SU-DHL-6 (cell line): Measurements from ENCODE around the gene ISLR2.

Experiments
- H2AFZ ChIP-seq: fragments of 200-600 bp; sonication (generic); 2 replicates; pipeline ENCODE4 v1.6.1; 2014; ENCODE audit warnings: low read depth, mild to moderate bottlenecking, moderate library complexity, mixed read lengths, antibody characterized with exemption, low read length; ENCODE audit not compliant: severe bottlenecking
- H3F3A ChIP-seq: fragments of 200-600 bp; shearing (Covaris generic); 2 replicates; pipeline ENCODE4 v1.6.0; 2016; ENCODE audit warnings: antibody characterized with exemption, mild to moderate bottlenecking; ENCODE audit not compliant: insufficient read depth
- H3K27ac ChIP-seq: fragments of 200-600 bp; sonication (generic); 2 replicates; pipeline ENCODE4 v1.5.1; 2016; ENCODE audit warnings: low read depth, mild to moderate bottlenecking, low read length, moderate library complexity, mixed read lengths
- H3K27me3 ChIP-seq: fragments of 200-600 bp; sonication (generic), shearing (Covaris generic); 2 replicates; pipeline ENCODE4 v1.6.0; 2014; ENCODE audit warnings: mild to moderate bottlenecking, low read length
- H3K36me3 ChIP-seq: fragments of 200-600 bp; sonication (generic); 2 replicates; pipeline ENCODE4 v1.6.1; 2014; ENCODE audit warnings: mild to moderate bottlenecking, low read length, mixed read lengths
- H3K4me2 ChIP-seq: fragments of 300-600, 200-600 bp; shearing (Covaris generic), sonication (generic); 2 replicates; pipeline ENCODE4 v1.6.0; 2014; ENCODE audit warnings: low read length, low read depth, mild to moderate bottlenecking; ENCODE audit not compliant: poor library complexity, severe bottlenecking
- H3K4me3 ChIP-seq: fragments of 200-600 bp; sonication (generic); 2 replicates; pipeline ENCODE4 v1.5.1; 2014; ENCODE audit warnings: antibody characterized with exemption, low read length, mild to moderate bottlenecking, mixed read lengths; ENCODE audit not compliant: insufficient read depth, poor library complexity, severe bottlenecking
- H3K79me2 ChIP-seq: fragments of 200-600 bp; sonication (generic); 2 replicates; pipeline ENCODE4 v1.6.1; 2014; ENCODE audit warnings: mild to moderate bottlenecking, low read length, moderate library complexity; ENCODE audit not compliant: insufficient read depth
- H3K9ac ChIP-seq: fragments of 200-600 bp; sonication (generic); 2 replicates; pipeline ENCODE4 v1.7.0; 2014; ENCODE audit warnings: mild to moderate bottlenecking, low read length
- H3K9me2 ChIP-seq: fragments of 200-600 bp; sonication (generic); replicated peaks from 2 replicates; pipeline ENCODE4 v1.6.1; 2014; ENCODE audit warnings: low read length; ENCODE audit not compliant: insufficient read depth
- H3K9me3 ChIP-seq: fragments of 200-600 bp; sonication (generic); 2 replicates; pipeline ENCODE4 v1.6.1; 2014; ENCODE audit warnings: low read length, mixed read lengths; ENCODE audit not compliant: insufficient read depth
- H4K20me1 ChIP-seq: fragments of 200-600 bp; sonication (generic); 2 replicates; pipeline ENCODE4 v1.6.1; 2014; ENCODE audit warnings: low read depth, mild to moderate bottlenecking, antibody characterized with exemption, low read length, moderate library complexity, mixed read lengths
- EZH2phosphoT487 ChIP-seq: fragments of 200-600 bp; sonication (generic), shearing (Covaris generic); conservative IDR thresholded peaks from 2 replicates; pipeline ENCODE4 v1.6.1; 2018; ENCODE audit warnings: mild to moderate bottlenecking, antibody characterized with exemption, low read length, moderate library complexity, mixed read lengths
- TF ChIP-seq, protein P1 (sequence below): fragments of 200-600 bp; sonication (generic); IDR thresholded peaks from one replicate; pipeline ENCODE4 v1.5.1; 2017; ENCODE audit warnings: antibody characterized with exemption, mild to moderate bottlenecking, low read length, moderate library complexity; ENCODE audit not compliant: insufficient read depth, poor library complexity, severe bottlenecking

ISLR2 gene

DNA sequence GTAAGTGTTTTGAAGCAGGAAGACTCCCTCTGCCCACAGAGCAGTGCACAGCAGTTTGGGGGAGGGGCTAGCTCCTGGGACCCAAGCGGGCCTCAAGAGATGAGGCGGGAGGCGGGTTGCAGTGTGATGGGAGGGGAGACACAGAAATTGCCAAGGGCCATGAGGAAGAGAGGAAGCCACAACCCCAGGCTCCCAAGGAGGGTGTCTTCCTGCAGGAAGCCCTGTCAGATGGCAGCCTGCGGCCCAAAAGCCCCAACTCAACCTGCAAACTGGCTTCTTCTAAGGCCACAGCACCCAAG is 7.3 kb upstream of the ISLR2 start:
- Histone ChIP-seq H3K9me3 (no peaks in the 10 kb centered on the region), H3K79me2 (no peaks in the 10 kb centered on the region), H3K9ac (no peak overlapping the region), H3K27ac (no peak overlapping the region), H3K4me3 (no peak overlapping the region), H3F3A (no peaks in the 10 kb centered on the region), H3K27me3 (no peaks in the 10 kb centered on the region), H3K36me3 (no peaks in the 10 kb centered on the region), H3K9me2 (no peaks in the 10 kb centered on the region), H4K20me1 (no peaks in the 10 kb centered on the region), H2AFZ (no peak overlapping the region), H3K4me2 (no peak overlapping the region)
- TF ChIP-seq, protein P1, sequence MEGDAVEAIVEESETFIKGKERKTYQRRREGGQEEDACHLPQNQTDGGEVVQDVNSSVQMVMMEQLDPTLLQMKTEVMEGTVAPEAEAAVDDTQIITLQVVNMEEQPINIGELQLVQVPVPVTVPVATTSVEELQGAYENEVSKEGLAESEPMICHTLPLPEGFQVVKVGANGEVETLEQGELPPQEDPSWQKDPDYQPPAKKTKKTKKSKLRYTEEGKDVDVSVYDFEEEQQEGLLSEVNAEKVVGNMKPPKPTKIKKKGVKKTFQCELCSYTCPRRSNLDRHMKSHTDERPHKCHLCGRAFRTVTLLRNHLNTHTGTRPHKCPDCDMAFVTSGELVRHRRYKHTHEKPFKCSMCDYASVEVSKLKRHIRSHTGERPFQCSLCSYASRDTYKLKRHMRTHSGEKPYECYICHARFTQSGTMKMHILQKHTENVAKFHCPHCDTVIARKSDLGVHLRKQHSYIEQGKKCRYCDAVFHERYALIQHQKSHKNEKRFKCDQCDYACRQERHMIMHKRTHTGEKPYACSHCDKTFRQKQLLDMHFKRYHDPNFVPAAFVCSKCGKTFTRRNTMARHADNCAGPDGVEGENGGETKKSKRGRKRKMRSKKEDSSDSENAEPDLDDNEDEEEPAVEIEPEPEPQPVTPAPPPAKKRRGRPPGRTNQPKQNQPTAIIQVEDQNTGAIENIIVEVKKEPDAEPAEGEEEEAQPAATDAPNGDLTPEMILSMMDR: no peak
- TF ChIP-seq EZH2phosphoT487: no peak

DNA sequence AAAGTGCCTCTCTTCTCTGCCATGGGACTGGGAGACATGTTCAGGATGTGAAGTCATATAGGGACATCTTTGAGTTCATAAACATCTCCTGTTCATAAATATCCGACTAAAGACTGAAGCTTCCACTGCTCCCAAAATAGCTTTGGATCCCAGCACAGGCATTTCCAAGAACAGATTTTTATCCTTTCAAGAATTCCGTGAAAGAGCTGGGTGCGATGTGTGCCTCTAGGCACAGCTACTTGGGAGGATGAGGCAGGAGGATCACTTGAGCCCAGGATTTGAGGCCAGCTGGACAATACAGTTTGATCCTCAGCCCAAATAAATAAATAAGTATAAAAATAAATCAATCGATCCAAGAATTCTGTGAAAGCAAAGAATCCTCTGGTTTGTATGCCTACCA is 6.7 kb upstream of the ISLR2 start:
- no peaks in the 10 kb centered on the region for H3K9me3 ChIP-seq
- no peak overlapping the region for H2AFZ ChIP-seq
- H3F3A ChIP-seq: no peaks in the 10 kb centered on the region
- H4K20me1 ChIP-seq: no peaks in the 10 kb centered on the region
- H3K79me2 ChIP-seq: no peaks in the 10 kb centered on the region
- no peak overlapping the region for H3K27ac ChIP-seq
- H3K4me3 ChIP-seq: no peak overlapping the region
- no peaks in the 10 kb centered on the region for H3K36me3 ChIP-seq
- no peak overlapping the region for H3K4me2 ChIP-seq
- no peak overlapping the region for H3K9ac ChIP-seq
- H3K27me3 ChIP-seq: no peaks in the 10 kb centered on the region
- no peaks in the 10 kb centered on the region for H3K9me2 ChIP-seq
- TF ChIP-seq EZH2phosphoT487: no peak
- TF ChIP-seq, protein P1: no peak

DNA sequence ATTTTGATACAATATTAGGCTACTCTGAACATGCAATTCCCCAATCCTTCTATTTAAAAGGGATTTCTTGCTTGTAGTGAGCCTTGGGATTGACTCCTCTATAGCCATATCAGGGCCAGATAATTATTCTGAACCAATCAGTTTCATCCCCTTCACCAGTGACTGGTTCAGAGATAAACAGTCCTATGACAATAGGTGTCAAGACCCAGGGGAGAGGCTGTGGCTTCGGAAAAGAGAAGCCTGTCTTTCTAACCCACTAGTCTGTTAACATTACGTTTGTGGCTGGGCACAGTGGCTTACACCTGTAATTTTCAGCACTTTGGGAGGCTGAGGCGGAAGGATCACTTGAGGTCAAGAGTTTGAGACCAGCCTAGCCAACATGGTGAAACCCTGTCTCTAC is 6.2 kb upstream of the ISLR2 start:
- Histone ChIP-seq H3K9ac (no peak overlapping the region), H3K9me3 (no peaks in the 10 kb centered on the region), H3K4me3 (no peak overlapping the region), H3K4me2 (no peak overlapping the region), H3K79me2 (no peaks in the 10 kb centered on the region), H3K27ac (no peak overlapping the region), H3K9me2 (no peaks in the 10 kb centered on the region), H3K36me3 (no peaks in the 10 kb centered on the region), H2AFZ (no peak overlapping the region), H4K20me1 (no peaks in the 10 kb centered on the region), H3K27me3 (no peaks in the 10 kb centered on the region), H3F3A (no peaks in the 10 kb centered on the region)
- no peak for TF ChIP-seq EZH2phosphoT487
- TF ChIP-seq, protein P1: no peak

DNA sequence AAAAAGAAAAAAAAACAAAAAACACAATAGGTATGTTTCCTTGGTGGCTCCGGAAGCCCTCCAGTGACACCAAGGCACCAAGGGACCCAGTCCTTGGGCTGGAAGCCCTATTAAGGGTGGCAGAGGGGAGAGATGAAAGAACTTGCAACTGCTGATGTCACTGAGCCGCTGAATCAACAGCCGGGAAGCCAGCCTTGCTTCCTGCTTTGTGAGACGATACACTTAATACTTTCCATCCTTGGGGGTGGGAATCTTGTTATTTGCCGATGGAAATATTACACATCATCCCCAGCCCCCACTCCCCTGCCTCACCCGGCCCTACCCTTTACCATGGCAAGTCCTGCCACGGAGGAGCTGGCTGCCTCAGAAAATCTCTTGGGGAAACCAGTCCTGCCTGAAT is 5.6 kb upstream of the ISLR2 start:
- Histone ChIP-seq H3K36me3 (no peaks in the 10 kb centered on the region), H3K27ac (no peak overlapping the region), H3K4me3 (no peak overlapping the region), H3K9me3 (no peaks in the 10 kb centered on the region), H3K79me2 (no peaks in the 10 kb centered on the region), H3K27me3 (no peaks in the 10 kb centered on the region), H3K4me2 (no peak overlapping the region), H3K9me2 (no peaks in the 10 kb centered on the region), H2AFZ (no peak overlapping the region), H3F3A (no peaks in the 10 kb centered on the region), H4K20me1 (no peaks in the 10 kb centered on the region), H3K9ac (no peak overlapping the region)
- TF ChIP-seq, protein P1: no peak
